ENCODE data around the gene MED8.

GRCh38 chr1:43358746-43359693, 30.6 kb downstream of the MED8 start, which contains the start of gene CDC20:
- TF ChIP-seq POLR2AphosphoS5 (IDR thresholded peaks at IDR 0.05; ENCODE audit: borderline replicate concordance, low read depth, low read length) (peak; percentile 93), EZH2 (IDR thresholded peaks at IDR 0.05) (no peak), FOXP2 (optimal IDR thresholded peaks at IDR 0.05; ENCODE audit: control extremely low read depth, extremely low read length, insufficient read depth) (no peak)
